HT1080 (cell line): Measurements from ENCODE around the gene TMEM120A. TPM values are rescaled to one million over a fixed set of nuclear protein-coding genes. Genes with fewer than 3 reads are reported as not detected.

Experiments used
- DNase-seq: peaks from one replicate; pipeline ENCODE4 v3.0.0-alpha.2; 2015; ENCODE audit warnings: low read depth
- total RNA-seq: library from RNA; depleted of rRNA; stranded (reverse); fragments of >200 nt; shearing (Covaris generic); gene quantifications from 2 replicates; pipeline ENCODE4 v1.2.3, GENCODE V29; 2014

Gene TMEM120A
- total RNA-seq, 1 experiment from 2014 or later = 16.9 TPM

GRCh38 chr7:75995996-75996395, 1.6 kb upstream of the TMEM120A start:
- no peak for DNase-seq

- no peak for DNase-seq
Observed at GRCh38 chr7:75995052-75995471, 667 bp upstream of the TMEM120A start.

- DNase-seq = no peak
Observed at GRCh38 chr7:75993689-75994387, 557 bp downstream of the TMEM120A start.

GRCh38 chr7:75992083-75992755, 2.2 kb downstream of the TMEM120A start:
- DNase-seq = no peak

GRCh38 chr7:75991531-75992082, 2.8 kb downstream of the TMEM120A start:
- no peak for DNase-seq

GRCh38 chr7:75989500-75990388, 4.7 kb downstream of the TMEM120A start:
- DNase-seq = no peak

GRCh38 chr7:75988568-75989499, 5.6 kb downstream of the TMEM120A start:
- no peak for DNase-seq

- no peak for DNase-seq
Observed at GRCh38 chr7:75987805-75988567, 6.4 kb downstream of the TMEM120A start.

- DNase-seq = no peak
Observed at GRCh38 chr7:75987026-75987804, 7.2 kb downstream of the TMEM120A start.

GRCh38 chr7:75986147-75986781, 8.1 kb downstream of the TMEM120A start:
- DNase-seq = no peak

- no peak for DNase-seq
Observed at GRCh38 chr7:75985518-75986146, 8.8 kb downstream of the TMEM120A start.

GRCh38 chr7:75985009-75985517, 9.3 kb downstream of the TMEM120A start:
- DNase-seq = no peak

GRCh38 chr7:75984130-75985008, 10.0 kb downstream of the TMEM120A start:
- no peak for DNase-seq

- DNase-seq = no peak
Observed at GRCh38 chr7:75983471-75984129, 10.8 kb downstream of the TMEM120A start.

GRCh38 chr7:75982306-75983064, 11.9 kb downstream of the TMEM120A start:
- DNase-seq = no peak
